HG03520 (cell line): ENCODE data around the gene MORN5.

Experiments
- ATAC-seq: cut with Tn5 transposase; IDR thresholded peaks from one replicate; pipeline ENCODE4 v1.9.1; 2021; ENCODE audit warnings: mild to moderate bottlenecking, moderate library complexity; ENCODE audit not compliant: unreplicated experiment

Gene MORN5

GRCh38 chr9:122124528-122124927 is 35.2 kb upstream of the MORN5 start:
- ATAC-seq = no peak

GRCh38 chr9:122125158-122125508 is 34.6 kb upstream of the MORN5 start:
- no peak for ATAC-seq

DNA sequence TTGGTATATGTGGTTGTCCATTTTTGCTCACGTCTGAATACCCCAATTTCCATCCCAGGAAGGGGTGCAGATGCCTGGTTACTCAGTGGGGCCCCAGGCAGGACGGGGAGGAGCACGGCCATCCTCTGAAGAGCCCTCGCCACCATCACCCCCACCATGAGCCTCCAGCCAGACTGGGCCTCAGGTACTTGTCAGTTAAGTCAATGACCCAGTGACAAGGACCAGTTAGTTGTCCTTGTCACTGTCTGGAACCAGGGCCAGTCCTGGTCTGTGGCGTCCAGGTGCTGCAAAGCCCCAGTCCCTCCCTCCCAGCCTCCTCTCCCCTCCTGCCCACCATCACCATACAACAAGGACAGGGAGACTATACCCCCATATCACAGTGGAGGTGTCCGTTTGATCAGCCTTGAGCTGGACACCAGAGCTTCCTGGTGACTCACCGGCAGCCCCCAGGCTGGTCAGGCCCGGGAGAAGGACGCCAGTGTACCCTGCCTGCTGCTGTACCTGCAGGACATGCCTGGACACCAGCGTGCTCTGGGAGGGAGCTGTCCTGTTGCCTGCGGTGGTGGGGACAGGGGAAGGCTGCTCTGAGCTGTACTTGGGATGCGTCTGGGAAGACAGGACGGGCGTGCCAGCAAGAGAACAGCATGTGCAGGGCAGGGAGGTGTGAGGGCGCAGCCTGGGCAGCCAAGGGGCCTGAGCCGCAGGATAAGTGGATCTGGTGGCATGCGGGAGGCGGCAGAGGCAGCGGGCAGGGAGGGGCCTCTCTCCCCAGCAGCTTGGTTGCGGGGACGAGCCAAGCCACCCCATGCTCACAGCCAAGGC is 34.0 kb upstream of the MORN5 start:
- no peak for ATAC-seq

DNA sequence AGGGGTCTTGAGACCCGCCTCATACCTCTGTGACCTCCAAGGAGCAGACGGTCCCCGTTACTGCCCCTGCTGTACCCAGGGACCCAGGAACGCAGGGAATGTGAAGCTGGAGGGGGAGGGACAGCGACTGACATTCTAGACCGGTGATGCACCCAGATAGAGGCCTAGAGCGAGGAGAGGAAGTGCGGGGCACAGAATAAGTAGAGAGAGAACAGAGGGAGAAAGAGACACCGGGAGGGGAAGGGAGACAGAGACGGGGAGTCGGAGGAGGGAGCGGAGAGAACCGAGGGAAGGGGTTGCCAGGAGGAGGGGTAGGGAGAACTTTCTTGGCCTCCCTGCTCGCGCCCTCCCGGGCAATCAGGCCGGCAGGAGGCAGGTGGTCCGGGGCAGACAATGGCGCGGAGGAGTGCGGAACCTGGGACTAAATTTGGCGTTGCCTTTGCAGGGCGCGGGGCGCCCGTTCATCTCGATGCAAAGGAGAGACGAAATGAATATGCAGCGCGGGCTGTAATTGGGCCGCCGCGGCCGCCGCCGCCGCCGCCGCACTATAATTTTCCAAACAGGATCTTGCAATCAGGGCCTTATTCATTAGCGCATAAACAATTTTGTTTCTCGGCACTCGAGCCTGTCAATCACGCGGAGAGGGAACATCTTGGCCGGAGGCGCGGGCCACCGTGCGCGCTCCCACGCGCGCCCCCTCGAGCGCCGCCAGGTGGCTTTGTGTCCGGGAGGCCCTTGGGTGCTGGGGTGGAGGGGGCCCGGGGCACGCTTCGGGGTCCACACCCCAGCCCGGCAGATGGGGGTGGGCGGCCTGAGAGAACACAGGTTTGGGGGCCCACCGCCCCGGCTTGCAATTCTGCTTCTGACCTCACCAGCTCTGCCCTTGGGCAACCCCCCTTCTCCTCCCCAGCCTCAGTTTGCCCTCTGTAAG is 33.1 kb upstream of the MORN5 start:
- ATAC-seq = no peak

DNA sequence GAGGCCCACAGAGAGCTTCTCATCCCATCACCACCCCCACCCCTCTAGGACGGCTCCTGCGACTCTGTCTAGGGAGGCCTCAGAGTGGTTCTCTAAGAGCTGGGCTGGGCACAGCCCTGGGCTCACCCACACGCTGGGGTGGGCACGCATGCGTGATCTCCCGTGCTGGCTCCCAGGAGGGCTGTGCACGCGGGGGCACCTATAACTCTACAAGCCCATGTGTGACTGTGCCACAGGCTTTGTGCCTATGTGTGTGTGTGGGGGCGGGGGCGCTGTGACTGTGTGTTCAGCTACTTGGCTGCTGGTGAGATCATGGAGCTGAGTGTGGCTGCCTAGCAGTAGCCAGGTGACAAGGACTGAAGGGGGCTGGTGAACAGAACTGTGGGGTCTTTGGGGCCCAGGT is 32.3 kb upstream of the MORN5 start:
- ATAC-seq = no peak

DNA sequence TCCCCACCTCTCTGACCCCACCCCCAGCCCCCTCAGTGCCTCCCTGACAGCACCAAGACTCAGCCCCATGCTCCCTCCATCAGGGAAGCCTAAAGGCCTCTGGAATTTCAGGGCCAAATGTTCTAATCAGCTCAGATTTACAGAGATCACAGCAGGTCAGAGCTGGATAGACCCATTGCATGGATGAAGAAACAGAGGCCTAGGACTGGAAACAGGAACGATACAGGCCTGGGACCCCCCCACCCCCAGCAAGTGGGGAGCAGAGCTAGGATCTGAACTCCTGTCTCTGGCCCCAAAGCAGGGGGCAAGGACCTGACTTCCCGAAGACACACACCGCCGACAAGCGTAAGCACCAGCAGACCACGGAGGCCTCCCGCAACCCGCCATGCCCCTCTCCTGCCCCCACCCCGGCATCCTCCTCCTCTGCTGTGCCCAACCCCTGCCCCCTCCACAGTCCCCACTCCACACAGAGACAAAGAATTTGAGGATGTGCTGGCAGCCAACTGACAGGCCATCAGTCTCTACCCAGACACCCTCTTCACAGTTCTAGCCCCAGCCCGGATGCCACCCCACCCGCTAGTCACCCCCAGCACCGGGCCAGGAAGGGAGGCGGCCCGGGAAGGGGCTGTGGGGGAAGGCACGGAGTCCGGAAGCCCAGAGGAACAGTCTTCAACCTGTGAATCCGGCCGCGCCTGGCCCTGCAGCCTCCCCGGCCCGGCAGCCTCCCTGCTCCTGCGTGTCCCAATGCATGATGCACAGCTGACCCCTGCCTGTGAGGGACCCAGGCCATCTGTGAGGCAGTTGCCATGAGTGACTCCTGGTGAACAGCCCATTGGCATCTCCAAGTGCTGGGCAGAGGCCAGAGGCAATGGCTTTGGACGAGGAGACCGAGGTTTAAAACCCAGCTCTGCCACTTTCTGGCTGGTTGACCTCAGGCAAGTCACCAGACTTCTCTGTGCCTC is 31.4 kb upstream of the MORN5 start:
- ATAC-seq = no peak

GRCh38 chr9:122128969-122129343 is 30.8 kb upstream of the MORN5 start:
- ATAC-seq = no peak

DNA sequence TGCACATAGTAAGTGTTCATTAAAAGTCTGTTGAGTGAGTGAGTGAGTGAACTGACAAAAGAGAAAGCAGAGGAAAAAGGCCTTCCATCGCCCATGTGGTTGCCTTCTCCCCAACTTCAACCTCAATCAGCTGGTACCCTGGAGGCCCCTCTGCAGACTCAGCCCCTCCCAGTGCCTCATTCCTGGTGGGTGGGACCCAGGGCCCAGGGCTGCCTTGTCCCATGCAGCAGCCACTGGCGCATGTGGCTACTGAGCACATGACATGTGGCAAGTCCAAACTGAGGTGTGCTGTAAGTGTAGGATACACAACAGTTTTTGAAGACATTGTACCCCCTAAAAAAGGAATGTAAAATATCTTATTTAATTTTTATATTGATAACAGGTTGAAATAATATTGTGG is 29.7 kb upstream of the MORN5 start:
- no peak for ATAC-seq

- no peak for ATAC-seq
These were observed 28.9 kb upstream of the MORN5 start for GRCh38 chr9:122130837-122131236.

- no peak for ATAC-seq
These were observed 28.2 kb upstream of the MORN5 start for GRCh38 chr9:122131401-122132001.

DNA sequence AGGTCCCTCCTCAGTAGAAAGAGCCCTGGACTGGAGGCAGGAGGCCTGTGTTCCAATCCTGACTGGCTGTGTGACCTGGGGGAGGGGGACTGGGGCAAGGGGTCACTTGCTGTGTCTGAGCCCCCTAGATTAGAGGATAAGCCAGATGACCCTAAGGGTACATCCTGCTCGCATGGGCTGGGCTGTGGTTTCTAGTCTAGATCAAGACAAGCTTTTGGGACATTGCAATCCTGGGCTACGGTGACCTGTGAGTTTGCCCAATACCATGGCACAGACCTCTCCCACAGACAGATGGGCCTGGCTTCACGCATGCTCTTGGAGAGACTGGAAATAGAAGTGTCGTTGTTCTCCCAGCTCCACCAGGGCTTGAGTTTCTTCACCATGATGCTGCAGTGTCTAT is 27.2 kb upstream of the MORN5 start:
- ATAC-seq = no peak

GRCh38 chr9:122133263-122133983 is 26.3 kb upstream of the MORN5 start:
- no peak for ATAC-seq

DNA sequence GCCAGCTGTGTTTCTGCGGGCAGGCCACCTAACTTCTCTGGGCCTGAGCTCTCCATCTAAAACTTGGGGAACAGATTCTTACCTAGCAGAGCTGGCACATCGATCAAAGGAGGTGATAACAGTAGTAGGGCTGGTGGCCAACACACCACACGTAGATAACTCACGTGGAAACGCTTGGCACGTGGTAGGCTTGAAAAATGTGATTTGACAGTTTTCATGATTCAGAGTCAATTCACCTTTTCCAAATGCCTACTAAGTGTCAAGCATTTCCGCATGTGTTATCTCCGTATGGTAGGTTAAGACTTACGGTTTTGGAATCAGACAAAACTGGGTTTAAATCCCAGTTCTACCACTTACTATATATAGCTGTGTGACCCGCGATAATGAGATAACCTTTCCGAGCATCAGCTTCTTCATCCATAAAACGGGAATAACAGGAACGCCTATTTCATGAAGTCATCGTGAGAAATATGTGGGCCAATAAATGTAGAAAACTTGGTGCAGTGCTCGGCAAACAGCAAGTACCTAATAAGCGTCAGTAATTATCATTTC is 25.6 kb upstream of the MORN5 start:
- ATAC-seq = no peak

DNA sequence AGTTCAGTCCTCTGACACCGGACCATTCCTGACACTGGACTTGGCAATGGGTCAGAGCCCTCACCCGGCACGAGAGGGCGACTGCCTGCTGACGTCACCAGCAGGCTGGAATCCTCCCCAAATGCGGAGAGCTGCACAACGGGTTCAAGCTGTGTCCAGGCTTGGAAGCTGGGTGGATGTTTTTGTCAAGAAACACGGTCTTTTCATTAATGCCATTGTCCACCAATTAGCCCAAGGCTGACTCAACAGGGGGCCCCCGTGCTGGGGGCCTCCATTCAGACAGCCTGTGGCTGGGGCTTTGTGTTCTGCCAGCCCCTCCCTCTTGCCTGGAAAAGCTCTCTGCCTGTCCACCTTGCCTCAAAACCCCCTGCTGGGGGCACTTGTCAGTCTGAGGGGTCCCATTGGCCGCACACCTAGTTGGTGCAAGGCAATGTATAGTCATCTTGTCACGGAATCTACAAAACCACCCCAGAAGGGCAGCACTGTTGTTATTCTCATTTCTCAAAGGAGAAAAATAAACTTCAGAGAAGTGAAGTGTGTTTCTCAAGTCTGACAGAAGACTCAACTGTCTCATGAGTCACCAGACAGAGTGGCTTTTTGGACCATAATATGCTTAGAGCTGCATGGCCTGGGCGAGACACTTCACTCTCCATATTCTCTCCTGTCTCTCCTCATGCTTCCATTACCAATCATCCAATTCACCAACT is 24.7 kb upstream of the MORN5 start:
- no peak for ATAC-seq

GRCh38 chr9:122135529-122135859 is 24.2 kb upstream of the MORN5 start:
- ATAC-seq = no peak

GRCh38 chr9:122138560-122139268 is 21.0 kb upstream of the MORN5 start:
- no peak for ATAC-seq

GRCh38 chr9:122140368-122141193 is 19.1 kb upstream of the MORN5 start:
- ATAC-seq = no peak

DNA sequence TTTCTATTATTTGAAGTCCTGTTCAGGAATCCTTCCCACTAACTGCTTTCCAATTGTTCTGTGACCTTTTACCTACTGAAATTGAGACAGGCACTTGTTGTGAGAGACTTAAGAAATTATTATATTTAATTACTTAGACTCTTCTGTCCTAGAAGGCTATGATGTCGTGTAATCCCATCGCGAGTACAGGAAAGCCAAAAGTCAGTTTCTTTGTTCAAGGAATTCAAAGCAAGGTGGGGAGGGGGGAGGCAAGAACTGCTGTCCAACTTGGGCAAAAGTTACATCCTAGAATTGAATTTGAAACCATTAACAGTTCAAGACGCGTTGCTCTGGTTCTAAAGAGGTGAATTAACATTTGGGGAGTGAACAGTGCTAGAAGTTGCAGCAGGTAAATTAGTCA is 18.0 kb upstream of the MORN5 start:
- no peak for ATAC-seq
